Prostate gland (tissue), 2 donors: ENCODE data around the gene RGMB.
A peak's percentile ranks its signal among the peaks of the same experiment; 100 is the strongest.

Experiments used
- POLR2AphosphoS5 ChIP-seq: sonication (generic); formaldehyde crosslinking; IDR thresholded peaks from one replicate; pipeline ENCODE4 v1.6.1; 2017; ENCODE audit warnings: antibody characterized with exemption
- TF ChIP-seq, protein P1 (sequence below), 4 experiments: fragments of 200-600 bp in 2 of 4; fragments of 450-650 bp in 2 of 4; sonication (generic) in 2 of 4; IDR thresholded peaks; 1 replicate in 3 of 4; 2 replicates in 1 of 4; pipeline ENCODE4 v1.5.1; 2016 to 2019; ENCODE audit warnings: antibody characterized with exemption in 4 of 4, mild to moderate bottlenecking in 2 of 4, moderate library complexity in 2 of 4

DNA sequence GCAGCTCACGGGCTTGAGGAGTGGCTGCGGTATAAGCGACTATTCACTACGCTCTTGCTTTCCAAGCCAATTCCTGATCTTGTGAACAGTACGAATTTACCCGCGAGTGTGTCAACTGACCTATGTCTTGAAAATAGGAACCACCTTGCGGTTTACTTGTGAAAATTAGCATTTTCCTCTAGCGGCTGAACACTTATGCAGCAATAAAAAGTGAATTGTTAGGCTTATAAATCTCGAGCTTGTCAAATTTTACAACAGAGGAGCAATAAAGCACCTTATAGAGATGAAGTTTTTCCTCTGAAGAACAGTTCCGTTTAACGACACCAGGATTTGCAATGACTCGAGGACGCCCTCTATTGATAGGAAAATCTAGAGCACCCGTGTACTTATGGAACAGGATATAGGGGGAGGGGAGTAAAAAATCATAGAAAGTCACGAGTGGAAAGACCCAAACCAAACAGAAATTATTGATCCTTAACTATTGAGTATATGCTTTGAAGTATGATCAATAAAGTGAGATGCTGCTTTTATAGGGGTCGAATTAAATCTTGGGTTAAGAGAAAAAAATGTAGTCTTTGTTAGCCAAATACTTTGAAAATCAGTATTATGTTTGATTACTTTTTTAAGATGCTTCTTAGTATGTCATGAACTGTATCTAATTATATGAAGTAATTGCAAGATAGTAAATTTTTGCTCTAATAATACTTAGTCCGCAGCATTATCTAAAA is 1.9 kb upstream of the RGMB start:
- peak; percentile 61 for TF ChIP-seq POLR2AphosphoS5
- TF ChIP-seq, protein P1, sequence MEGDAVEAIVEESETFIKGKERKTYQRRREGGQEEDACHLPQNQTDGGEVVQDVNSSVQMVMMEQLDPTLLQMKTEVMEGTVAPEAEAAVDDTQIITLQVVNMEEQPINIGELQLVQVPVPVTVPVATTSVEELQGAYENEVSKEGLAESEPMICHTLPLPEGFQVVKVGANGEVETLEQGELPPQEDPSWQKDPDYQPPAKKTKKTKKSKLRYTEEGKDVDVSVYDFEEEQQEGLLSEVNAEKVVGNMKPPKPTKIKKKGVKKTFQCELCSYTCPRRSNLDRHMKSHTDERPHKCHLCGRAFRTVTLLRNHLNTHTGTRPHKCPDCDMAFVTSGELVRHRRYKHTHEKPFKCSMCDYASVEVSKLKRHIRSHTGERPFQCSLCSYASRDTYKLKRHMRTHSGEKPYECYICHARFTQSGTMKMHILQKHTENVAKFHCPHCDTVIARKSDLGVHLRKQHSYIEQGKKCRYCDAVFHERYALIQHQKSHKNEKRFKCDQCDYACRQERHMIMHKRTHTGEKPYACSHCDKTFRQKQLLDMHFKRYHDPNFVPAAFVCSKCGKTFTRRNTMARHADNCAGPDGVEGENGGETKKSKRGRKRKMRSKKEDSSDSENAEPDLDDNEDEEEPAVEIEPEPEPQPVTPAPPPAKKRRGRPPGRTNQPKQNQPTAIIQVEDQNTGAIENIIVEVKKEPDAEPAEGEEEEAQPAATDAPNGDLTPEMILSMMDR (IDR thresholded peaks at IDR 0.05) = peak; percentile 59 to 92 (median 84)
